AG10803 (cell line): ENCODE results near the gene ANKRD29.

ENCODE experiments used
- DNase-seq: peaks from one replicate; pipeline ENCODE4 v3.0.0; 2010; ENCODE audit warnings: low read depth
- H3K4me3 ChIP-seq: 2 replicates; pipeline ENCODE4 v1.5.1; 2011; ENCODE audit warnings: mild to moderate bottlenecking, low read length, control low read depth
- CTCF ChIP-seq: conservative IDR thresholded peaks from 2 replicates; pipeline ENCODE4 v1.5.1; 2011; ENCODE audit warnings: mild to moderate bottlenecking, low read length, control low read depth, inconsistent platforms

Gene ANKRD29, protein sequence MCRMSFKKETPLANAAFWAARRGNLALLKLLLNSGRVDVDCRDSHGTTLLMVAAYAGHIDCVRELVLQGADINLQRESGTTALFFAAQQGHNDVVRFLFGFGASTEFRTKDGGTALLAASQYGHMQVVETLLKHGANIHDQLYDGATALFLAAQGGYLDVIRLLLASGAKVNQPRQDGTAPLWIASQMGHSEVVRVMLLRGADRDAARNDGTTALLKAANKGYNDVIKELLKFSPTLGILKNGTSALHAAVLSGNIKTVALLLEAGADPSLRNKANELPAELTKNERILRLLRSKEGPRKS

GRCh38 chr18:23662309-23663263, at the start of gene ANKRD29:
Gene ANKRD29, minus strand, starts transcription at chr18:23662911. Its CDS starts 181 bp downstream, at chr18:23662730.
- peak; percentile 29 for DNase-seq
- TF ChIP-seq CTCF: no peak
- H3K4me3 ChIP-seq: peak within 1 kb of the TSS; percentile 63

DNA sequence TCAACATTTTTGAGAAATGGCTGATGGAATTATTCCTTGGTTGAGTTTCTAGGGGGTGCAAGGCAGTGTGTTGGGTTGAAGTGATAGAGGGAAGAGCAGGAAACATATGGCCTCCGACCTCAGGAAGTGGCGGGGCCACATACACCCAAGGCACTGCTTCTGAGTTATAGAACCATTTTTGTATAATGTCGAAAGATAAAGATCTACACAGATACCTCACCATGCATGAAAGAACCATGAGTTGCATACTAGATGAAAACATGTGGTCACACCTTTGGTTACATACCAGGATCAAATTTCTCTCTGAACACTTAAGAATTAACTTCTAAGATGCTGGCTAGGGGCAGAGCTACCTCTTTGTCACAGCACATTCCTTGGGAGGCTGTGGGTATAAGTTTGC, 49.7 kb upstream of the ANKRD29 start:
- TF ChIP-seq CTCF: no peak
- no peak overlapping the region for H3K4me3 ChIP-seq
- no peak for DNase-seq

DNA sequence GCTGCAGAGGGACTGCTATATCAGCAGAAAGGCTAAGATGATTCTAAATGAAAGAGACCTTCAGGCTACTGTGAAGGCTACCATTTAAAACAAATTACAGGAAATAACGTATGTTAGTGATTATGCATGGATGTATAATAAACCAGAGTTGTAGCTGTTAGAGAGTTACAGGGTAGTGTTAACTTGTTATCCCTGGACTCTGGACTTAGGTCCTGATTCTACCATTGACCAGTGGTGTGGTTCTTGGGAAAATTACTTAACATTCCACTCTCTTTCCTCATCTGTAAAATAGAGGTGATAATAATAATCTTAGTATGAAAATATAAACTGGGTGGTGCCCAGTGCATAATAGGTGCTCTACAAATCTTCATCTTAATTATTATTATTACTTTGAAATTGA, 48.7 kb upstream of the ANKRD29 start:
- TF ChIP-seq CTCF: no peak
- H3K4me3 ChIP-seq: no peak overlapping the region
- no peak for DNase-seq

DNA sequence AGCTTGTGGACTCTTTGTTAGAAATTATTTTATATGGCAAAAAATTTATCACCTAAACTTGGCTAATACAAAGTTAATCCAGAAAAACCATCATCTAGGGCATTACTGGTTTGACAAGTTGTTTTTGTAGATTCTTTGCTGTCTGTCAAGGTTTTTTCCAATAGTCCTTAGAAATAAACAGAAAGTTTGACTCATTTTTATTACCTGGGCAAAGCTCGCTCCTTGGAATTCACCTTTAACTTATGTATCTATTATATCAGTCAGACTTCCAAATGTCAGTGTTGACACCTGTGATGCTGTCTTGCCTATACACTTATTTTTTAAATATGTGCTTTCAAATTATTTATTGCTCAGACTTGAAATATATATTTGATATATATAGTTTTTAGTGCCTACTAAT, 48.2 kb upstream of the ANKRD29 start:
- no peak for TF ChIP-seq CTCF
- H3K4me3 ChIP-seq: no peak overlapping the region
- DNase-seq: no peak

DNA sequence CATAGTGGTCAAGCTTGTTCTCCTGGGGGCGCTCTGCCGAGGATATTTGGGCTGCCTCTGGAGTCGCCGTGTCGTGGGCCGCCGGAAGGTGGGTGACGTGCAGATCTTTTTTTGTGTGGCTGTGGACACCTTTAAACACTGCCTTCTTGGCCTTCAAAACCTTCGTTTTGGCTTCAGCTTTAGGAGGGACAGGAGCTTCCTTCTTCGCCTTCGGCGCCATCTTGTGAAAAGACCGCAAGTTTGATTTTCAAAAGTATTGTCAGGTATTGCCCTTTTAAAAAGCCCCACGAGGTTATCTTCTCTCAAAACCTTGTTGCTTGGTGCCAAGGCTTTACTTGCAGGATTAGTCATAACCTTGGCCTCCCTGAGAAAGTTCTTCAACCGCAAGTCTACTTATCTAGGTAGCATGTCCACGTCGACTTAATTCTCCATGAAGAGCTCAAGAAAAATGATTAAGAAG, 47.4 kb upstream of the ANKRD29 start:
- no peak for TF ChIP-seq CTCF
- DNase-seq: peak; percentile 25
- H3K4me3 ChIP-seq: no peak overlapping the region

DNA sequence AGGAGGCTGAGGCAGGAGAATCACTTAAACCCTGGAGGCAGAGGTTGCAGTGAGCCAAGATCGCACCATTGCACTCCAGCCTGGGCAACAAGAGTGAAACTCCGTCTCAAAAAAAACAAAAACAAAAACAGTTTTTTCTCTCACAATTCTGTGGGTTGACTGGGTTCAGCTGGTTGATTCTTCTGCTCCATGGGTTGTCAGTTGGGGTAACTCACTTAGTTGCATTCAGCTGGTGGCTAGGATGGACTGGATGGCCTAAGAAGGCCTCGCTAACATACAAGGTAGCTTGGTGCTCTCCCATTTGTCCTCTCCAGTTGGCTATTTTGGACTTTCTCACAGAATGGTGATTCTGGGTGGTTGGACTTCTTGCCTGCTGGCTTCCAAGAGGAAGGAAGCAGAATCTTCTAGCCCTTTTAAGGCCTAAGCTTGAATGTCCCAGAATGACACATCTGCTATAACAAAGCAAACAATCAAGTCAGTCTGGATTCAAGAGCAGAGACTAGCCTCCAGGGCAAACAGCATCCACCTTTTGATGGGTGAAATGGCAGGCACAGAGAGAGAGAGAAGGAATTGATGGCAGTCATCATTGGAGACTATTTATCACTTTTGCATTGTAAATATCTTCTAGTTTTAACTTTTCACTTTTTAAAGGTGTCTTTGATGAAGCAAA, 44.4 kb upstream of the ANKRD29 start:
- H3K4me3 ChIP-seq: no peak overlapping the region
- TF ChIP-seq CTCF: no peak
- DNase-seq: no peak
